ENCODE data around the gene DUSP10. TPM values are rescaled to one million over a fixed set of nuclear protein-coding genes. Genes with fewer than 3 reads are reported as not detected.

Gene DUSP10
- total RNA-seq, 2 donors from 2014 or later: 5.8 to 13.6 TPM

DNA sequence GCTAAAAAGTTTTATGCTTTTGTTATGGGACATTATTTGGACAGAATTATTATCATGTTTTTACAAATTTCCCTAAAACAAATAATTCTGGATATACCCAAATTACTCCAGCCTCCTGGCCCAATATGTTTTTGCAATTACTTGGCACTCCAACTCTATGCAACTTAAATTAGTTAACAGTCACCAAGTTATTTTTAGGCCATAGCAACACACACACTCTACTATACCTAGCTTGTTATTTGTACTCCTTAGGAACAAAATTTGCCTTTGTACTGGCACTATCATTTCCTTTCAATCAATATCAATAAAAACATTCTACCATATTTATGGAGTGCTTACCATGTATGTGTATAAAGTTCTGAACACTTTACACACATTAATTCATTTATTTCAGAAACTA lies 7.7 kb downstream of the DUSP10 start:
- Histone ChIP-seq H3K27ac (no peak overlapping the region), H3K4me3 (no peak overlapping the region), H3K4me1 (replicated peaks) (no peaks in the 10 kb centered on the region), H3K9me3 (no peaks in the 10 kb centered on the region), H3K27me3 (replicated peaks; ENCODE audit: insufficient read depth) (no peaks in the 10 kb centered on the region), H3K36me3 (no peaks in the 10 kb centered on the region)
- TF ChIP-seq POLR2A (IDR thresholded peaks at IDR 0.05) (no peak), POLR2AphosphoS5 (IDR thresholded peaks at IDR 0.05) (no peak)
- TF ChIP-seq, protein P1, sequence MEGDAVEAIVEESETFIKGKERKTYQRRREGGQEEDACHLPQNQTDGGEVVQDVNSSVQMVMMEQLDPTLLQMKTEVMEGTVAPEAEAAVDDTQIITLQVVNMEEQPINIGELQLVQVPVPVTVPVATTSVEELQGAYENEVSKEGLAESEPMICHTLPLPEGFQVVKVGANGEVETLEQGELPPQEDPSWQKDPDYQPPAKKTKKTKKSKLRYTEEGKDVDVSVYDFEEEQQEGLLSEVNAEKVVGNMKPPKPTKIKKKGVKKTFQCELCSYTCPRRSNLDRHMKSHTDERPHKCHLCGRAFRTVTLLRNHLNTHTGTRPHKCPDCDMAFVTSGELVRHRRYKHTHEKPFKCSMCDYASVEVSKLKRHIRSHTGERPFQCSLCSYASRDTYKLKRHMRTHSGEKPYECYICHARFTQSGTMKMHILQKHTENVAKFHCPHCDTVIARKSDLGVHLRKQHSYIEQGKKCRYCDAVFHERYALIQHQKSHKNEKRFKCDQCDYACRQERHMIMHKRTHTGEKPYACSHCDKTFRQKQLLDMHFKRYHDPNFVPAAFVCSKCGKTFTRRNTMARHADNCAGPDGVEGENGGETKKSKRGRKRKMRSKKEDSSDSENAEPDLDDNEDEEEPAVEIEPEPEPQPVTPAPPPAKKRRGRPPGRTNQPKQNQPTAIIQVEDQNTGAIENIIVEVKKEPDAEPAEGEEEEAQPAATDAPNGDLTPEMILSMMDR (IDR thresholded peaks at IDR 0.05): no peak
- DNase-seq (ENCODE audit: low spot score): no peak
- intact Hi-C loops (cut with DNase I): no loop called here

DNA sequence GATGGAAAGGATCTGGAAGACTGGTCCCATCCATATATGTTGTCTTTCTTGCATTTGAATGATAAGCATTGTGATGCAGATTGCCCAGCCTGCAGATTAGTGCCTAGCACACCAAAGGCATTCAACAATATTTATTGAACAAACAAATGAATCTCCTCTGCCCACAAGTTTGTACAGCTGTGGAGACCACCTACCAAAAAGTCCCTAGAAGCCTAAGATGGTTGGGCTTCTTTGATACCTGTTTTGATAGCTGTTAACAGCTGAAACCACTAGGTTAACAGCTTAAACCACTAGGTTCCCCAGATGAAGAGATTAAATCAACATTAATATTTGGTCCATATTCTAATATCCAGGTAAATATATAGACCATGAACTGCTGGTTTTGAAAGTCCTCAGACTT lies 9.8 kb downstream of the DUSP10 start:
- no peaks in the 10 kb centered on the region for H3K4me1 ChIP-seq (replicated peaks)
- no peaks in the 10 kb centered on the region for H3K27me3 ChIP-seq (replicated peaks; ENCODE audit: insufficient read depth)
- intact Hi-C loops (cut with DNase I): no loop called here
- no peak for DNase-seq (ENCODE audit: low spot score)
- H3K4me3 ChIP-seq: no peak overlapping the region
- H3K27ac ChIP-seq: no peak overlapping the region
- H3K36me3 ChIP-seq: no peaks in the 10 kb centered on the region
- H3K9me3 ChIP-seq: no peaks in the 10 kb centered on the region
- TF ChIP-seq, protein P1 (IDR thresholded peaks at IDR 0.05): no peak
- TF ChIP-seq POLR2AphosphoS5 (IDR thresholded peaks at IDR 0.05): no peak
- TF ChIP-seq POLR2A (IDR thresholded peaks at IDR 0.05): no peak

DNA sequence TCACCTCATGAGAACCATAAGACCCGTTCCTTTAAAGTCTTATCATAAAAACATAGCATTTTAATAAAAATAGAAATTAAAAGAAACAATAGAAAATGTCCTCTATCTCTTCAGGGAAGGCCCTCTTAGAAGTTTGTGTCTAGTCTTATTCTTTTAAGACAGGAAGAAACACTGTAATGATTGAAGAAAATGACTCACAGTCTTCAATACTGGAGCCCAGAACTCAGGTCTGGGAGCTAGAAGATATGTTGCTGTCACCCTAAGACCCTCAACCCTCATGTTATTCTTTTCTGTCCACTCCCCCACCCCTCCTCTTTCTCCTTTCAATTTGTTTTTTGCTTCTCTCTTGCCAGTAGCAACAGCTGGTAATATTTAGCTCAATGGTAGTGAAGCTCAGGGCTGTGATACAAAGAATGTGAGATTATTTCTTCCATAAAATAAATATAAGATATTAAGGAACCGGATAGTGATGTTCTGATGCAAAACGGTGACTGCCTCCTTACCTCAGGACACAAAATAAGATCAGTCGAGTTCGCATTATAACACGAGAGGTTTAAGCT lies 12.0 kb downstream of the DUSP10 start:
- Histone ChIP-seq H3K4me1 (replicated peaks) (no peaks in the 10 kb centered on the region), H3K4me3 (no peak overlapping the region), H3K27me3 (replicated peaks; ENCODE audit: insufficient read depth) (no peaks in the 10 kb centered on the region), H3K27ac (no peak overlapping the region), H3K36me3 (no peaks in the 10 kb centered on the region), H3K9me3 (no peaks in the 10 kb centered on the region)
- intact Hi-C loops (cut with DNase I): no loop called here
- 79% methylated on average over 6 of the region's 6 CpGs for WGBS
- TF ChIP-seq POLR2AphosphoS5 (IDR thresholded peaks at IDR 0.05) (no peak), POLR2A (IDR thresholded peaks at IDR 0.05) (no peak)
- TF ChIP-seq, protein P1 (IDR thresholded peaks at IDR 0.05): no peak
- DNase-seq (ENCODE audit: low spot score): no peak

DNA sequence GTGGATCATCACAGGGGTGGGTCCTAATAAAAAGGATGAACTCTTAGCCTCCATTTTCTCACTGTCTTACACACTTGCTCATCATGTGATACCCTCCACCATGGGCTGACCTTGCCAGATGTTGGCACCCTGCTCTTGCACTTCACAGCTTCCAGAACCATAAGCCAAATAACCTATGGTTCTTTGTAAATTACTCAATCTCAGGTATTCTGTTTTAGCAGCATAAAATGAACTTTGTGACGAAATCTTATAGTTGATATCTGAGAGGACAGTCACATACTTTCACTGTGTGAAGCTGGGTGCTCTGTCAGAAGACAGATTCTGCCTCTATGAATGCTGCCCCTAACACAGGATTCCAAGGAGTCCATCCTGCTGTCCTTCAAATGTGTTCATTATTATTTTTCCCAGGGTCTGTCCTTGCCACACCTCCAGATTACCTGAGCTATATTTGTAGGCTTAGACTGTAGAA lies 13.8 kb downstream of the DUSP10 start:
- intact Hi-C loops (cut with DNase I): no loop called here
- H3K4me1 ChIP-seq (replicated peaks): no peaks in the 10 kb centered on the region
- H3K27me3 ChIP-seq (replicated peaks; ENCODE audit: insufficient read depth): no peaks in the 10 kb centered on the region
- no peak overlapping the region for H3K27ac ChIP-seq
- DNase-seq (ENCODE audit: low spot score): no peak
- 100% methylated on average over 1 of the region's 1 CpG for WGBS
- TF ChIP-seq POLR2AphosphoS5 (IDR thresholded peaks at IDR 0.05): no peak
- TF ChIP-seq POLR2A (IDR thresholded peaks at IDR 0.05): no peak
- TF ChIP-seq, protein P1 (IDR thresholded peaks at IDR 0.05): no peak
- no peak overlapping the region for H3K4me3 ChIP-seq
- no peaks in the 10 kb centered on the region for H3K36me3 ChIP-seq
- no peaks in the 10 kb centered on the region for H3K9me3 ChIP-seq

Measured in prostate gland (tissue), 2 donors.